GM19438 (cell line): Measurements from ENCODE around the gene CDH15.

Experiments used
- ATAC-seq: cut with Tn5 transposase; IDR thresholded peaks from one replicate; pipeline ENCODE4 v1.9.1; 2021; ENCODE audit warnings: low read depth; ENCODE audit not compliant: unreplicated experiment

The CDH15 gene

DNA sequence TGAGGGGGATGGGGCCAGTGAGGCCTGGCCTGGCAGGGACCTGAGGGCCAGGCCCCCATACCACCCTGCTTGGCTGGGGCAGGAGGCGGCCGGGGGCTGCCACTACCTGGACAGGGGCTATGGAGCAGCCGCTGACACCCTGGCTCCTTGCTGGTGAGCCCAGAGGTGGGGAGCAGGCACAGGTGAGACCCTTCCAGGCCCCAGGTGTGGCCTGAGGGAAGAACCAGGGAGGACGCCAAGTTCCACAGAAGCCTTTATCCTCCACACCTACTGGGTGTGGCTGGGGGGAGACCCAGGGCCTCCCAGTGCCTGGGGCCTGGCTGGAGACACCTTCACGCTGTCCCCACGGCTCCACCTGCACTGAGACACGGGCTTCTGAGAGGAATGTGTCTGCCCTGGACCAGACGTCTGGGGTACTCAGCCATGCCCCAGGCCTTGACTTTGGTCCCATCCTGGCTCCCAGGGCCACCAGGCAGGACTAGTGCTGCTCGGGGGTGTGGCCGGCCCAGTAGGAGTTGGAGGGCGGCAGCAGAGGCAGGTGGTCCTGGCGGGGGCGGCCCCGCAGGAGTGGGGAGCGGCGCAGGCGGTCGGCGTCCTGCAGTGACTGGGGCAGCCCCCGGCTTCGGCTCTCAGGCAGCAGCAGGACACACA, 24.1 kb downstream of the CDH15 start:
- ATAC-seq: no peak

DNA sequence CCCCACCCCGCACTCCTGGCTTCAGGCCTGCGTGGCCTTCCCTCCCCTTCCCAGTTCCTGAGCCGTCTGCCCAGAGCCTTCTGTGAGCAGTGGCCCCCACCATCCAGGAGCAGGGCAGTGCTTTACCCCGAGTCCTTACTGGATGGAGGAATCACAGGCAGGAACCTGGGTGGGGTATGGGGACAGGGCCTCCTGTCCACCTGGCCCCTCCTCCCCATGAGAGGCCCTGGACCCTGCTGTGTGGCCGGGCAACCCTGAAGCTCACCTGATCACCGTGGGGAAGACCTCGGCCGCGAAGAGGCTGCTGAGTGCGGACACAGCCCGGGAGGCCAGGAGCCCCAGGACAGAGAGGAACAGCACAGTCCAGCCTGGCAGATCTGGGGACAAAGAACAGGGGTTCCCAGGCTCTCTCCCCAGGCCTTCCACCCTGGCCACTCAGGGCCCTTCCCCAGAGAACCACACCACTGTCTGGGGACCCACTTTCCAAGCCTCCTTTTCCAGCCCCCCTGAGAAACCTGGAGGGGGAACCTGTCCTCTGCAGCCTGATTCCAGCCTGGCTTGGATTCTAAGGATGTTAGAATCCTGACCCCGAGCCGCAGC, 25.6 kb downstream of the CDH15 start:
- no peak for ATAC-seq

DNA sequence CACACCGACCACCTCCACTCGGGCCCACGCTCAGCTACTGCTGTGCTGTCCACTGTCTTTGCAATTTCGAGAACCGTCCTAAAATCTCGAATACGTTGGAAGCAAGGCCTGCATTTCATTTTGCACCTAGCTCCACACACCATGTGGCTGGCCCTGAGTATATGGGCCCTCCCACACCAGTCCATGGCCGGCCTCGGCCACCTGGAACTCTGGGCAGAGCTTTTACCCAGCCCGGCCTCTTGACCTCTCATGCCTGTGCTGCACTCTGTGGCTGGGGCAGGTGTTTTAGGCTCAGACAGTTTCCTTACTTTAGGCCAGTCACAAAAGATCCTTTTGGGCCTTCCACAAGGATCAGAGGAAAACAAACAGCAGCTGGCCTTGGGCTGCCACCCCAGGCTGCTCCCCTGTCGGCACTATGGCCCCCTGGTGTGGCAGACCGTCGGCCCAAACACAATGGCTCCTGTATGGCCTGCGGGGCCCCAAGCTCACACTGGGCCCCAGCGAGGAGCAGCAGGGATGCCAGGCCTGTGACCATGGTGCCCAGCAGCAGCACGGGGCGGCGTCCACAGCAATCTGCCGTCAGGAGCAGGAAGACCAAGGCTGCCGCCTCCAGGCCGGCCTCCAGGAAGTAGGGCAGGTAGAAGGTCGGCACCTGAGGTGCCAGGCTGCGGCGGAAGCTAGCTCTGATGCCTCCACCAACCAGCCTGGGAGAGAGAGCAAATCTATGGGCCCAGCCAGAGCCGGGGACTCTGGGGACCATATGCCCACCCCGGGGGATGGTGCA, 26.3 kb downstream of the CDH15 start:
- no peak for ATAC-seq

DNA sequence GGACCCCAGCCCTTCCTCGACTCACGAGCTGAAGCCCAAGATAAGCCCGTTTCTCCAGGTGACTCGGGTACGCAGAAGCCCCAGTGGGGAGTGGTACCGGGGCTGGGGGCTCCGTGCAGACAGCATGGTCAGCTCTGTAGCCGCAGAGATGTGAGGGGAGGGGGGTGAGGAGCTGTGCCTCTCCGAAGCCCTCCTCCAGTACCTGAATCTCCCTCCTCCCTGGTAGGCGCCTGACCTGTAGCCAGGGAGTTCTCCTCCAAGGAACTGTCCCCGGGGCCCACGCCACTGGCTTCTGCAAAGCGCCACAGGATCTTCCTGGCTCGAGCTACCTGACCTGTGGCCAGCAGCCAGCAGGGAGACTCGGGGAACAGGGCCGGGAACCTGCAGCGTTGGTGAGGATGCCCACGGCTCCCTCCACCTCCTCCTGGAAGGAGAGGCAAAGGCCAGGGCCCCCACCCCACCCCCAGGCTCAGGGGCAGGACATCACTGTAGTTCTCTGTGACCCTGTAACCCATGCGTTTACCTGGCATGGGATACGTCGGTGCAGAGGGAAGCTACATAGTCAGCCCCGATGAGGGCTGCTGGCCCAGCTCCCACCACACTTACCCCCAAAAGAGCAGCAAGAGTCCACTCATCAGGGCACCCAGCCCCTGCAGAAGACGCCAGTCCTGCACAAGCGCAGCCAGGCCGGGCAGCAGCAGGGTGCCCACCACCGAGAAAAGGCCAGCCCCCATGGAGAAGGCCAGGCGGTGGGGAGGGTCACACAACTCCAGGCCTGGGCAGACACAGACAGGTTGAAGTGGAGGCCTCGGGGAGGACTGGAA, 27.1 kb downstream of the CDH15 start:
- no peak for ATAC-seq

DNA sequence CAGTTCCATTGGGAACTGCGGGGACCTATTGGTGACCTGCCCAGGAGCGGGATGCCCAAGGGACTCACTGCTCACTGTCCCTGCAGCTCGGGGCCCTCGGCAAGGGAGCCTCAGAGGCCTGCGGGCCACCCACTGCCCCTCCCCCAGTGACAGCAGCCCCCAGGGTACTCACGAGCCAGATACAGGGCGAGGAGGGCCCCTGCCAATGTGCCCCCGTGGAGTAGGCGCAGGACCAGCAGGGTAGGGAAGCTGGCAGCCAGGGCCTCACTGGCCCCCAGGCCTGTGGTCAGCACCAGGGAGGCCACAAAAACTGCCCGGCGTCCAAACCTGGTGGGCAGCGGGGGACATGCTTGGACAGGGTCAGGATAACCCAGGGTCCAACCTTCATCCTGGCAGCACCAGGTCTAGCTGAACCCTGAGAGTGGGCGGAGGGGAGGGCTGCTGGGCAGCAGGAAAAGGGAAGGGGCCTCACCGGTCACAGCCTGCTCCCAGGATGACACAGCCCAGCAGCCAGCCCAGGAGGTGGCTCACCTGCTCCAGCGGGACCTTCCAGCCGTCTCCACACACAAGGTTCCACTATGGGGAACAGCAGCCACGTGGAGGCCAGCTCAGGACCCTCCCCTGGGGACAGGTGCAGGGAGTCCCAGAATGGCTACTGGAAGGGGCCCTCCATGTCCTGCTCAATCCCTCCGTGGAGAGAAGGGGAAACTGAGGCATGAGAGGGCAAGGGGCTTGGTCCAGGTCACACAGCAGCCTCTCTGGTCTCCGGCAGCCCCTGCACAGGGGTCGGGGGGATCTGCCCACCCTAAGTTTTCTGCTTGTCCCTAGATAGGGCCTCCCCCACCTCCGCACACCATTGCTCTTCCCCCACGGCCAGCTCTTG, 27.9 kb downstream of the CDH15 start:
- ATAC-seq: no peak

DNA sequence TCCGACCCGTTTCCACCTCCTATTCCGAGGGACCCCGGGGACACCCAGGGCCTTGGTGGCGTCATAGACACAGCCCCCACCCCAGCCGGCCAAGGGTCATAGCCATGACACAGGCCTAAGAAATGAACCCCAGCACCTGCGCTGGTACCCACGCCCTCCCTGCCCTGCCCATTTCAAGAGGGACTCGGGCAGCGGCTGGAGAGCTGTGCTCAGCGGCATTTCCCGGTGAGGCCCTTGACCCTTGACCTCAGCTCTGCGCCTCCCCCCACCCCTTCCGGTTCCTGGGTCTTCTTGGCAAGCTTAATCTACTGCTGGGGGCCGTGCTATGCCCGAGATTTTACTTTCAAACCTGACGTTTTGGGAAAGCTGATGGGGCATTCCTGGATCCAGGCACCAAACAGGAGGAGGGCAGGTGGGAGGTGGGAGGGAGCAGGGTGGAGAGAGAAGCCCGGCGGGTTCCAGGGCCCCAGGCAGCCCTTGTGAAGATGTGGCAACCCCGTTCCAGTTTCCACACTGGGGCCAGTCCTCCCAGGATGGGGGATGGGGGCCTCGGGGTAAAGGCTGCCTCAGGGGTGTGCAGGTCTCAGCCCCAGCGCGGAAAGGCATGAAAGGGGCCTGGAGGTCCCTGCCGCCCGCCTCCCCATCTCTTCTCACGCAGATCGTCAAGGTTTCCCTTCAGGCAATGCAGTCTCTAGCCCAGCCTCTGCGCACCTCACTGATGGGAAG, 28.7 kb downstream of the CDH15 start, which contains the start of gene SLC22A31:
TSS of gene SLC22A31 (minus strand) at position 414 of the 726 bp plus-strand sequence. CDS start at position 378, 36 bp downstream.
- no peak for ATAC-seq

DNA sequence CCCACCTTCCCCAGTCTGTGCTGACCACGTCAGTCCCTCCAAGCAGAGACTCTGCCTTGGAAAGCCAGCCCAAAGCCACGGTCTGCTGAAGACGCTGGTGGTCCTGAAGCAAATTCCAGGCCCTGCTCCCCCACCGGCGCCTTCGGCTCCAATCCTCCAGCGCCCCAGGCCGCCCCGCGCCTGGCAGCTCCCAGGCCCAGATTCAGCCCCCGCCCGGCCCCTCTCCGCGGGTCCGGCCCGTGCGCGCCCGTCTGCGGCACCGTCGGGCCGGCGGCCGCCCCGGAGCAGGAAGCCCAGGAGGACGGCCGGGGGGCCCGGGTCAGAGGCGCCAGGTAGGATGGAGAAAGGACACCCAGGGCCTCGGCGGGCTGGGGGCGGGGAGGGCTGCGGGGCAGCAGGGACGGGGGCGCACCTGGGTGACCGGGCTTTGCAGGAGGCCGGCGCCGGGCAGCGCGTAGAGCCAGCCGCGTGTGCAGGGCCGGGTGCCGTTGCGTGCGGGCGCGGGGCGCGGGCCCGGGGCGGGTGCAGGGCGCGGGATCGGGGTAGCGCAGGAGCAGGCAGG, 29.4 kb downstream of the CDH15 start:
- ATAC-seq: no peak

DNA sequence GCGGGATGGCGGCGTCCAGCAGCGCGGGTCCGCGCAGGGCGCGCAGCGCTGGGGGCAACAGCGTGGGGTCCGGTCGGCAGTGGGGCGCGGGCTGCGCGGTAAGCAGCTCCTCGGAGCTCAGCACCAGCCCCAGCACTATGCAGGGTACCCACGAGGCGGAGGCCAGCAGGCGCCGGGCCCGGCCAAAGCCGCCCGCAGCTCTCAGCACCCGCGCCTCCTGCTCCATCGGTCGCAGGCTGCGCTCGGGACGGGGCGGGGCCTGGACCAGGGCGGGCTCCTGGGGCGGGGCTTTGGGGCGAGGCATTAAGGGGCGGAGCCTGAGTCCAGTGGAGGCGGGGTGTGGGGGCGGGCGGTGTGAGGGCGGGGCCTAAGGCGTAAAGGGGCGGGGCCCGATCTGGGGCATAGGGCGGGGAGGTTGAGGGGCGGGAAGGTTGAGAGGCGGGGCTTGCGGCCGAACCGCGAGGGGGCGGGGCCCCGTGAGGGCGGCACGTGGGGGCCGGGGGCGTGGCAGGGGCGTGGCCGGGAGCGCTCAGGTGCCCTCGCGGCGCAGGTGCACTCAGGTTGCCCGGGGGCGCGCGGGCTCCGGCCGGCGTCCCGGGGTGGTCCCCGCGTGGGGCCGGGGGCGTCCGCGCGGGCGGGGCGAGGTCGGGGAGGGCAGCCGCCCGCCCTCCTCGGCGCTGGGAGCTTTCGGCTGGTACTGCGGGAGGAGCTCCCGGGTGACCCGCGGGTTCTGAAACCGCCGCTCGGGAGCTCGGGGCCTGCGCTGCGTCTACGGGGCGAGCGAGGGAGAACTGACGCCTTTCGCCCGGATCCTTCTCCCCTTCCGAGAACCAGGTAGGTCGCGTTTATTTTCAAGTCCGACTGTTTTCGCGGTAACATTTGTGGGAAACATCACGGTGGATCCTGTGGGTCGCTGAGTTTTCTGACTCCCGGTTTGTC, 30.2 kb downstream of the CDH15 start:
- no peak for ATAC-seq

DNA sequence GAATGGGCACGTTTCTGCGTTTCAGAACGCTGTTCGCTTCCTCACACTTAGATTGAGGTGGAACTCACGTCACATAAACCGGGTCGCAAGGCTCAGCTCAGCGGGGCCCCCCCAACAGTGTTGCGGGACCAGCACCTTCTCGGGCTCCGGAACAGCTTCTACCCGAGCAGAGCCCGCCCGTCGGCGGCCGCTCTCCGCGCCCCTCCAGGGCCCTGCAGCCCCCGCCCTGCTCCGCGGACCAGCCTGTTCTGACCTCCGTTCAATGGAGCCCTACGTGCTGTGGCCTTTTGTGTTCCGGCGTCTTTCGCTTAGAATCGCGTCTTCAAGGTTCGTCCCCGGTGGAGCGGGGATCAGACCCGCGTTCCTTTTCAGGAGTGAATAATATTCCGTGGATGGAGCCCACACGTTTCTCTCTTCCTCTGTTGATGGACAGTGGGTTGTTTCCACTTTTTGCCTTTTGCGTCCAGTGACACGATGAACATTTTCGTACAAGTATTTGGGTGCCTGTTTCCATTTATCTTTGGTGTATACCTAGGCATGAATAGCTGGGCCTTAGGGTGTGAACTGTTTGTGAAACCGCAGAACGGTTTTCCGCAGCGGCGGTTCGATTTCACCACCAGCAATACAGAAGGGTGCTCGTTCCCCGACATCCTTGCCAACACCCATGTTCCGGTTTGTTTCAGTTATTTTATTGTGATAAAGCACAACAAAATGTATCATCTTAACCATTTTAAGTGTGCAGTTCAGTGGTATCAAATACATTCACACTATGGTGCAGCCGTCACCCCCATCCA, 31.1 kb downstream of the CDH15 start:
- ATAC-seq: no peak

DNA sequence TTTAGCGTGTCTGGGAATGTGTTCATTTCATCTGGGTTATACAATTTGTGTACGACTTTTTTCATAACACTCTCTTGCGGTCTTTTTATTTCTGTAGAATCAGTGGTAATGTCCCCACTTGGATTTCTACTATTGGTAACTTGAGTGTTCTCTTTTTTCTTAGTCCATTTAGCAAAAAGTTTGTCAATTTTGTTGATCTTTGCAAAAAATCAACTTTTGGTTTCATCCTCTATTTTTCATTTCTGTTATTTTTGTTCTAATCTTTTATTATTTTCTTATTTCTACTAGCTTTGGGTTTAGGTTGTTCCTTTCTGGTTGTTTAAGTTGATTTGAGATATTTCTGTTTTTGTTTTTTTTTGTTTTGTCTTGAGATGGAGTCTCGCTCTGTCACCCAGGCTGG, 36.4 kb downstream of the CDH15 start:
- no peak for ATAC-seq

DNA sequence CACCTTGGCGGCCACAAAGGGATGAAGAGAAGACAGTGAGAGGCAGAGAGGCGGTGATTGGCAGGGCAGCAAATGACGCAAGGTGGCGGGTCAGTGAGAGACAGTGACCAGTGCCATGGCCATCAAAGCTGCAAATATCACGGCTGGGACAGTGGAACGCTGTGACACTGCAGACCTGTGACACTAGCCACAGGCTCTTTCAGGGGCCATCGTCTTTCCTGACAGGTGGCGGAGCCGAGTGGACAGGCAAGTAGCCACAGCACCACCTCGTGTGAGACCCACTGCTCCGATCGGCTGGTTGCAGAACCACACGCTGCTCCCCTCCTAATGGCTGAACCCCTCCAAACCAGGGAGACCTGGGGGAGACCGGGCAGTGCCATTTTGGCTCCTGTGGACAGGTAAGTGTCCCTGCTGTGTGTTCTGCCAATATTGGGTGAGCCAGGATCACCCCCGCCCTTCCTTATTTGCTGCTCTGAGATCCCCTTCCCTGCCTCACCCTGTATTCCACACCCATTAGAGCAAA, 38.0 kb downstream of the CDH15 start:
- ATAC-seq: no peak

DNA sequence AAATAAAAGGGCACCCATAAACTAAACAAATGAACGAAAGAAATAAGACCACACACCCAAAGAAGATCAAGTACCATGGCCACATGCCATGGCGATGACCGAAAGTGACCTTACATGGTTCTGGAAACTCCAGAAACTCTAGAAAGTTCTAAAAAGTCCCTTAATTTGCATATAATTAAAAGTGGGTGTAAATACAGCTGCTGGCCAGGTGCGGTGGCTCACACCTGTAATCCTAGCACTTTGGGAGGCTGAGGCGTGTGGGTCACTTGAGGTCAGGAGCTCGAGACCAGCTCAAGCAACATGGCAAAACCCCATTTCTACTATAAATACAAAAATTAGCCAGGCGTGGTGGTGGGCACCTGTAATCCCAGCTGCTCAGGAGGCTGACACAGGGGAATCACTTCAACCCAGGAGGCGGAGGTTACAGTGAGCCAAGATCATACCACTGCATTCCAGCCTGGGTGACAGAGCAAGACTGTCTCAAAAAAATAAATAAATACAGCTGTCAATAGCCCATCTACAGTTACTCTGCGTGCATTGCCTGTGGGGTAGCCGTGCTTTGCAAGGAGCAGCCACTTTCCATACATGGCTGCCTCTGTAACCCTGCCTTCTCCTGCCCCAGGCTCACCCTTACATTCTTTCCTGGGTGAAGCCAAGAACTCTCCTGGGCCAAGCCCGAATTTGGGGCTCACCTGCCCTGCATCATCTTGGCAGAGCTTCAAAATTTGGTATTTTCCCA, 38.8 kb downstream of the CDH15 start:
- no peak for ATAC-seq

DNA sequence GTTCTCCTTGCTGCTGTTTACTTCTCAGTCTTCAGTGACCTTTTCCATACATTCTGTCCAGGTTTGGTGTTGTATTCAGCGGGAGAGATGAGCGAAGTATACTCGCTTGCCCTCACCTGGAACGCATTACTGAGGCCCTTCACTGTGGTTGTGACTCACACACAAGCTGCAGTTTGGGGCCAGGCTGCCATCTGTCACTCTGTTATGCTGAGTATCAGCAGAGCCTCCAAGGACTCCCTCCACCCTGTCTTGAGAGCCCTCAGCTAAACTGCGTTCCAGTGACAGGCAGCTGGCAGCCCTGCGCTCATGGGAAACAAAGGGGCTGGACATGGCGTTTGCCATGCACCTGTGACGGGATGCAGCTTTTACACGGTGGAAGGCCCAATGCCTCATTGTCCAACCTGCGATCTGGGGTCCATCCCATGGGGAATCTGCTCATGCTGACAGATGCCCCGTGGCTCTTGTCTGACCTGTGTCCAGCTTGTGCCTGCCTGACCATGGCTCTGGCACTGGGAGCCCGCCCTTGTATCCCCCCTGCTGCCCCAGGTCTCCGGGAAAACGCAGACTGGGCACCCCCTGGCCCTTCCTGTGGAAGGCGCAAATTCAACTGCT, 39.5 kb downstream of the CDH15 start:
- ATAC-seq: no peak

DNA sequence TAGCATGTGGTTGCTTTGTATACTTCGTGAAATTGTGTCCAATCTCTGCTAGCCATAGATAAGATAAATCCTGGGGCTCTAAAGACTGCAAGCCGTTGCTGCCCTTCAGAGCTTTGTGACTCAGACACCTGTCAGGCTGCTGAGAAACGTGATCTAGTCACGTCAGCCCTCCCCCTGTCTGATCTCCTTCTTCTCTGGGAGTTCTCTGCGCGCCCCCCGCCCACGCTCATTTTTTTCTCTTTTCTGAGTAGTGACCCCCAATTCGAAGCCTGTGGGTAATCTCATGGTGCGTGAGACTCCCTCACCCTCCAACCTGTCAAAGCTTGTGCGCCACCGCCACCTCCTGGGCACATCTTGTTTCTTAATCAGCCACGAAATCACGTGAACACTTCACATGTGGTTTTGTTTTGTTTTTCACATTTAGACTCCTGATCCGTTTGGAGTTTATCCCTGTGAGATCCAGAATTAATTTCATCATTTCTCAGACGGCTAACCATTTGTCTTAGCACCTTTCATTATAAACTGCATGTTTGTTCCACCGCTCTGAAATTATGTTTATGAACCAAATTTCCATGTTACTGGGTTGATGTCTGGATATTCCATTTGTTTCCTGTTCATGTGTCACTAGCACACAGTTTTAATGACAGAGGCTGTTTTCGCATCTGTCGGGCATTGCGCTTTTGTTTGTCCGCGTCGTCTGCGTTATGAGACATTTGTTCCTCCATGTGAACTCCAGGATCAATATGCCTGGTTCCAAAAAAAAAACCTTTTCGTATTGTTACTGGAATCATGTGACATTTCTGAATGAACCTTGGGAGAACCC, 45.0 kb downstream of the CDH15 start:
- ATAC-seq: no peak

DNA sequence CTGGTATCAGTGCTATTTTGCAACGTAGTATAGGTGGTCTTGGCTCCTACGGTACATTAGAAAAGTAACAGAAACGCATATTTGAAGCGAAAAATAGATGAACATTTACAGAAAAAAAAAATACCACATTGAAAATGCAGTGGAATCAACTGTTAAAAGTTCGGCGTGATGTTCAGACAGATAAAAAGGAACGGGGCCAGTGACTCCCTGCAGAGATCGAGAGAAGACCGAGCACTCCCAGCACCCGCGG, 45.5 kb downstream of the CDH15 start:
- ATAC-seq: no peak
